ENCODE results near the gene TATDN3. TPM values are rescaled to one million over a fixed set of nuclear protein-coding genes. Genes with fewer than 3 reads are reported as not detected.

Gene TATDN3
- total and polyA plus RNA-seq, 2 of the 8 experiments (the other 6 are each of a cell fraction or from before 2014, with no cell fraction given): 6.9 to 19.4 TPM

DNA sequence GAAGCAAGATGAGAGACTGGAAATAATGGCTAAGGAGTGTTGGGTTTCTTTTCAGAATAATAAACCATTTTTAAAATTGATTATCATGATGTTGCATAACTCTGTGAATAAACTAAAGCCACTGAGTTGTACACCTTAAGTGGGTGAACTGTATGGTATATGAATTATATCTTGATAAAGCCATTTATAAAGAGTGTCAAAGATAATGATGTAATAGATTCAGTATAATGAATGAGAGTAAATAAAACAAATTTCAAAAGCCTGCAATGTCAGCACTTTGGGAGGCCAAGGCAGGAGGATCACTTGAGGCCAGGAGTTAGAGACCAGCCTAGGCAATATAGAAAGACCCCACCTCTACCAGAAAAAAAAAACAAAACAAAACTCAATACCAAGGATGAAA, 16.5 kb upstream of the TATDN3 start (continued):
- TF ChIP-seq, protein P1, sequence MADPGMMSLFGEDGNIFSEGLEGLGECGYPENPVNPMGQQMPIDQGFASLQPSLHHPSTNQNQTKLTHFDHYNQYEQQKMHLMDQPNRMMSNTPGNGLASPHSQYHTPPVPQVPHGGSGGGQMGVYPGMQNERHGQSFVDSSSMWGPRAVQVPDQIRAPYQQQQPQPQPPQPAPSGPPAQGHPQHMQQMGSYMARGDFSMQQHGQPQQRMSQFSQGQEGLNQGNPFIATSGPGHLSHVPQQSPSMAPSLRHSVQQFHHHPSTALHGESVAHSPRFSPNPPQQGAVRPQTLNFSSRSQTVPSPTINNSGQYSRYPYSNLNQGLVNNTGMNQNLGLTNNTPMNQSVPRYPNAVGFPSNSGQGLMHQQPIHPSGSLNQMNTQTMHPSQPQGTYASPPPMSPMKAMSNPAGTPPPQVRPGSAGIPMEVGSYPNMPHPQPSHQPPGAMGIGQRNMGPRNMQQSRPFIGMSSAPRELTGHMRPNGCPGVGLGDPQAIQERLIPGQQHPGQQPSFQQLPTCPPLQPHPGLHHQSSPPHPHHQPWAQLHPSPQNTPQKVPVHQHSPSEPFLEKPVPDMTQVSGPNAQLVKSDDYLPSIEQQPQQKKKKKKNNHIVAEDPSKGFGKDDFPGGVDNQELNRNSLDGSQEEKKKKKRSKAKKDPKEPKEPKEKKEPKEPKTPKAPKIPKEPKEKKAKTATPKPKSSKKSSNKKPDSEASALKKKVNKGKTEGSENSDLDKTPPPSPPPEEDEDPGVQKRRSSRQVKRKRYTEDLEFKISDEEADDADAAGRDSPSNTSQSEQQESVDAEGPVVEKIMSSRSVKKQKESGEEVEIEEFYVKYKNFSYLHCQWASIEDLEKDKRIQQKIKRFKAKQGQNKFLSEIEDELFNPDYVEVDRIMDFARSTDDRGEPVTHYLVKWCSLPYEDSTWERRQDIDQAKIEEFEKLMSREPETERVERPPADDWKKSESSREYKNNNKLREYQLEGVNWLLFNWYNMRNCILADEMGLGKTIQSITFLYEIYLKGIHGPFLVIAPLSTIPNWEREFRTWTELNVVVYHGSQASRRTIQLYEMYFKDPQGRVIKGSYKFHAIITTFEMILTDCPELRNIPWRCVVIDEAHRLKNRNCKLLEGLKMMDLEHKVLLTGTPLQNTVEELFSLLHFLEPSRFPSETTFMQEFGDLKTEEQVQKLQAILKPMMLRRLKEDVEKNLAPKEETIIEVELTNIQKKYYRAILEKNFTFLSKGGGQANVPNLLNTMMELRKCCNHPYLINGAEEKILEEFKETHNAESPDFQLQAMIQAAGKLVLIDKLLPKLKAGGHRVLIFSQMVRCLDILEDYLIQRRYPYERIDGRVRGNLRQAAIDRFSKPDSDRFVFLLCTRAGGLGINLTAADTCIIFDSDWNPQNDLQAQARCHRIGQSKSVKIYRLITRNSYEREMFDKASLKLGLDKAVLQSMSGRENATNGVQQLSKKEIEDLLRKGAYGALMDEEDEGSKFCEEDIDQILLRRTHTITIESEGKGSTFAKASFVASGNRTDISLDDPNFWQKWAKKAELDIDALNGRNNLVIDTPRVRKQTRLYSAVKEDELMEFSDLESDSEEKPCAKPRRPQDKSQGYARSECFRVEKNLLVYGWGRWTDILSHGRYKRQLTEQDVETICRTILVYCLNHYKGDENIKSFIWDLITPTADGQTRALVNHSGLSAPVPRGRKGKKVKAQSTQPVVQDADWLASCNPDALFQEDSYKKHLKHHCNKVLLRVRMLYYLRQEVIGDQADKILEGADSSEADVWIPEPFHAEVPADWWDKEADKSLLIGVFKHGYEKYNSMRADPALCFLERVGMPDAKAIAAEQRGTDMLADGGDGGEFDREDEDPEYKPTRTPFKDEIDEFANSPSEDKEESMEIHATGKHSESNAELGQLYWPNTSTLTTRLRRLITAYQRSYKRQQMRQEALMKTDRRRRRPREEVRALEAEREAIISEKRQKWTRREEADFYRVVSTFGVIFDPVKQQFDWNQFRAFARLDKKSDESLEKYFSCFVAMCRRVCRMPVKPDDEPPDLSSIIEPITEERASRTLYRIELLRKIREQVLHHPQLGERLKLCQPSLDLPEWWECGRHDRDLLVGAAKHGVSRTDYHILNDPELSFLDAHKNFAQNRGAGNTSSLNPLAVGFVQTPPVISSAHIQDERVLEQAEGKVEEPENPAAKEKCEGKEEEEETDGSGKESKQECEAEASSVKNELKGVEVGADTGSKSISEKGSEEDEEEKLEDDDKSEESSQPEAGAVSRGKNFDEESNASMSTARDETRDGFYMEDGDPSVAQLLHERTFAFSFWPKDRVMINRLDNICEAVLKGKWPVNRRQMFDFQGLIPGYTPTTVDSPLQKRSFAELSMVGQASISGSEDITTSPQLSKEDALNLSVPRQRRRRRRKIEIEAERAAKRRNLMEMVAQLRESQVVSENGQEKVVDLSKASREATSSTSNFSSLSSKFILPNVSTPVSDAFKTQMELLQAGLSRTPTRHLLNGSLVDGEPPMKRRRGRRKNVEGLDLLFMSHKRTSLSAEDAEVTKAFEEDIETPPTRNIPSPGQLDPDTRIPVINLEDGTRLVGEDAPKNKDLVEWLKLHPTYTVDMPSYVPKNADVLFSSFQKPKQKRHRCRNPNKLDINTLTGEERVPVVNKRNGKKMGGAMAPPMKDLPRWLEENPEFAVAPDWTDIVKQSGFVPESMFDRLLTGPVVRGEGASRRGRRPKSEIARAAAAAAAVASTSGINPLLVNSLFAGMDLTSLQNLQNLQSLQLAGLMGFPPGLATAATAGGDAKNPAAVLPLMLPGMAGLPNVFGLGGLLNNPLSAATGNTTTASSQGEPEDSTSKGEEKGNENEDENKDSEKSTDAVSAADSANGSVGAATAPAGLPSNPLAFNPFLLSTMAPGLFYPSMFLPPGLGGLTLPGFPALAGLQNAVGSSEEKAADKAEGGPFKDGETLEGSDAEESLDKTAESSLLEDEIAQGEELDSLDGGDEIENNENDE (IDR thresholded peaks at IDR 0.05; ENCODE audit: insufficient replicate concordance, low read length): no peak
- no peak for TF ChIP-seq BCL11A (IDR thresholded peaks at IDR 0.05; ENCODE audit: low read depth in 2 of 2, low read length in 2 of 2)
